Measurements from ENCODE around the gene TPH1. TPM values are rescaled to one million over a fixed set of nuclear protein-coding genes. Genes with fewer than 3 reads are reported as not detected.
A peak's percentile ranks its signal among the peaks of the same experiment; 100 is the strongest.

The TPH1 gene
- total RNA-seq (2014; rRNA removed; shearing (Covaris generic)): not detected in 2 replicates

- DNase-seq (ENCODE audit: low spot score): peak; percentile 9
Measured at GRCh38 chr11:18046116-18046777, at the start of gene TPH1. Gene TPH1 (minus strand): TSS chr11:18046269. CDS start chr11:18040762, 5,507 bp downstream.

GRCh38 chr11:18093959-18094358, 47.9 kb upstream of the TPH1 start:
- DNase-seq (ENCODE audit: low spot score): no peak

DNA sequence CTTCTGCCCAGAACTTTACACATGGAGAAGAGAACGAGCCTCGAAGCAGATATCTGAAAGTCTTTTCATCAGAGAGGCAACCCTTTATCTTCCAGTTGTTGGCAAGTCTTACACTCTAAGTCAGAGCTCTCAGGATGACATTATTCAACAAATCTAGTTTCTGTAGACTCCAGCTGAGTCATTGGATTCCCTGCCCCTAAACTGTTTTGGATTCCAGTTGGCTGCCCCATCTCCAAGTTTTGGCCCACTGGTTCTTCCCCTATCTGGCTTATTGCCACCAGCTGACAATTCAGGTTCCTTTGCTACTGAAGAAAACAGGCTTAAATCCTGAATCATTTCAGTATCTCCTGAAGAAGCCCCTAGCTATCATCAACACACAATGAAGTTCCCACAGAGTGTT, 45.7 kb upstream of the TPH1 start:
- DNase-seq (ENCODE audit: low spot score): no peak

- no peak for DNase-seq (ENCODE audit: low spot score)
Measured at GRCh38 chr11:18088966-18089365, 42.9 kb upstream of the TPH1 start.

DNA sequence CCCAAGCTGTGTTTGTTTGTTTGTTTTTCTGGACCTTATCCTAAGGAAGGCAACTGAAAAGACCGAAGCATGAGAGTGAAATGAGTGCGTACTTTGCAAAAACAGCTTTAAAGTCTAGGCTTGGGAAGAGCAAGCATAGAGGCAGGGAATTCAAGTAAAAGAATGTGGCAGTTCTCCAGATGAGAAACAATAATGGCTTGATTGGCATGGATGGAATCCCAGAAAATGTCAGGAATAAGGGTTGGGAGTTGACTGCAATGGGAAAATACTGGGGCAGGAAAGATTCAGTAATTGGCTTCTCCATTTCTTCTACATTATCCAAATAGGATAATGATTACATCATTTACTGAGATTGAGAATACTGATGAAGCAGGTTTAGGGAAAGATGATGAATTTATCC, 42.3 kb upstream of the TPH1 start:
- no peak for DNase-seq (ENCODE audit: low spot score)

- DNase-seq (ENCODE audit: low spot score): no peak
Measured at GRCh38 chr11:18081551-18081950, 35.5 kb upstream of the TPH1 start.

GRCh38 chr11:18080451-18080850, 34.4 kb upstream of the TPH1 start:
- DNase-seq (ENCODE audit: low spot score): no peak

DNA sequence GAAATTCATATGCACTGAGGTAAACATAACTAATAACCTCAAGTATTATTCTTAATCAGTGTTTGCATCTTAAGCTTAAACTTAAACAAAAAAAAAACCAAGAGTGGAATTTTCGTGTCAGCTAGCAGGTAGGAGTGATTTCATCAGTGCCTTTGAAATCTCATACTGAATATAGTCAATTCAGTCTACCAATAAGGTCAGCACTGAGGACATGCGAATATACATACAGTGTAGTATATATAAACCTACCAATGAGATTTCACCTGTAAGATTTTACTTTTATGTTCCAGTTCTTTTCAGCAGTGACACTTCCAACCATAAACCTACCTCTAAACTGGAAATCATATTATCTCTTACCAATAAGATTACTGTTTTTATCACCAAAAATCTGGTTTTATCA, 32.8 kb upstream of the TPH1 start:
- DNase-seq (ENCODE audit: low spot score): no peak

DNA sequence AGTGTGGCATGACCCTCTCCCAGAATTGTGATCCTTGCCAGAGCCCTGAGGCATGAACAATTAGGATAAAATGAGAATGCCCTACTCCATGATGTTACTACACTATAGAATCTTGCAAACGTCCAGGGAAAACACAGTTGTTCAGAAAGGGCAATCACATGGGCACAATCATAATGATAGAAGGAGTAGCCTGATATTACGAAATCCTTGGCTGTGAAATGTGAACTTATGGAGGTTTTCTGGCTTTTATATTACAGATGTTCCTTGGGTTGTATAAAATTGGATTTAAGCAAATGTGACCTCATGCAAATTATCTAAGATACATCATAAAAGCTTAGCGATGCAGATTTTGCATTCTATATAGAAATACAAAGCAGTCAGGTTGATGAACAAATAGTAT, 29.4 kb upstream of the TPH1 start:
- no peak for DNase-seq (ENCODE audit: low spot score)

DNA sequence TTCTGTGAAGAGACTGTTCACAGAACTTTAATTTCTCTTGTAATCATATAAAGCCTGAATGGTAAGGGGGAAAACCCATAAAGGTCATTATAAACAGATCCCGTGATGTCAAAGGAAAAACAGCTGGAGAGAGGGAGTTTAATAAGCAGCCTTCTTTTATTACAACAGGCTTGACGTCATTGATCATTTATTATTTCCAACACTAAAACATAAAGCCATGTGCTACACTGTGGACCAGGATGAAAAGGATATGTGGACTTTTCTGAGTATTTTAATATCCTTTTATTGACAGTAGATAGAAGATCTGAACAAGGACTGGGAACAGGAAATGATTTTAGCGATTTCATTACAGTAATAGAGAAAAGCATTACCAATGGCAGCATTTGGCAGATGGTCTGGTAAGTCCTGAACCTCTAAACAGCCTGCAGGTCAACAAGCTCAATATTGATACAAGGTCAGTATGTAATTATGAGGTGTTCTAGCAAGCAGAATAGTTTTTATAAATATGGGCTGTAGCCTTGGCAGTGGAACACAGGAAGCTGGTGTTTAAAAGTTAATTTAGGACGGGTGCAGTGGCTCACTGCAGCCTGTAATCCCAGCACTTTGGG, 25.1 kb upstream of the TPH1 start:
- no peak for DNase-seq (ENCODE audit: low spot score)

GRCh38 chr11:18067372-18067771, 21.3 kb upstream of the TPH1 start:
- DNase-seq (ENCODE audit: low spot score): no peak

DNA sequence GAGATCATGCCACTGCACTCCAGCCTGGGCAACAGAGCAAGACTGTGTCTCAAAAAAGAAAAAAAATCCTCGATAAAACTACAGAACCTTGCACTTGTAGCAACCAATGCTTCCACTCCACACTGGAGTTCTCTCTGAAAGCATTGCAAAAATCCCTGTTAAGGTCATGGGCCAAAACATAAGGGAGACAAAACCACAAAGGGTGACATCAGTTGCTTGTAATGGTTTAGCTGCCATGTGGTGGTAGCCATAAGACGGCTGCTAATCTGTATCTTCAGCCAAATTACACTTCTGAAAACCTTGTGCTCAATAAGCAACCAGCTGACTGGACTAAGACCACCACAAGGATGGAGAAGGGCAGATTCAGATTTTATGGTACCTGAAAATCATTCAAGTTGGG, 20.6 kb upstream of the TPH1 start:
- DNase-seq (ENCODE audit: low spot score): no peak

DNA sequence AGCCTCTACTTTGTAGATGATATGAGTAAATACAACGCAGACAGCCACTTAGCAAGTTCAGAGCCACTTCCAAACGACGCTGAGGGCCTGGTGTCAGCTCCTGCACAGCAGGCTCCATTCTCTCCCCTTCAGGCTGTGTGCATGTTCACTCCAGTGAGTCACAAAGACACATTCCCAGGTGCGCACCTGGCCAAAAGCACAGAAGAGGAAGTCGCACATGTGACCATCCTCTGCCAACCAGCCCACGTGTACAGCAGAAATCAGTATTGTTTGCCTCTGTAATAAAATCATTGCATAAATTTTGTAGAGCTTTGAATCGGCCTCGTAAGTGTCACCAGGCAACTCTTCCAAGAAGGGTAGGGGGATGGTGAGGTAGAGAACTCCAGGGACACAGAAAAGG, 19.5 kb upstream of the TPH1 start:
- DNase-seq (ENCODE audit: low spot score): no peak

DNA sequence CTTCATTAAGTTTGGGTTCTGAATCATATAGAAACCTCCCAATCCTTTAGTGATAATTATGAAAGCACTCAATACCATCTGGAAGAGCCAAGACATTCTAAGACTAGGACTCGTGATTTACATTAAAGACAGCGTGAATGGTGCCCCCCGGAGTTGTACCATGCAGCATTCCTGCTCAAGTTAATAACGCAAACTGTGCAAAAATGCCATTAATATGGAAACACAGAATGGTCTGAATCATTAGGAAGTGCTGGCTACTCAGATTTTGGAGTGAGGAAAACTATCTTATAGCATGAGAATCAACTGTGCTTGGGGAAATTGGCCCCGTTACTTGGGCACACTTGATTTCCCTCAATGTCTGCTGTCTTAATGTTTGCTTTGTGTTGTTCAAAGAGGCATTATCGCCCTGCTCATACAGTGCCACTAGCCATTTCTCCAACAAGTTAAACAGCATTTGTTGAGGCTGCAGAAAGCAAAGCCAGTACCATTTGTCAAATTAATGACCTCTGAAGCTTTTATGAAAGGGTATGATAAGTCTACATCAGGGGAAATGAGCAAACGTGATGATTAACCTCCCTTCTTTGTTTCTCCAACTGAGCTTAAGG, 18.5 kb upstream of the TPH1 start:
- DNase-seq (ENCODE audit: low spot score): no peak

- no peak for DNase-seq (ENCODE audit: low spot score)
Measured at GRCh38 chr11:18063862-18064434, 17.9 kb upstream of the TPH1 start.

DNA sequence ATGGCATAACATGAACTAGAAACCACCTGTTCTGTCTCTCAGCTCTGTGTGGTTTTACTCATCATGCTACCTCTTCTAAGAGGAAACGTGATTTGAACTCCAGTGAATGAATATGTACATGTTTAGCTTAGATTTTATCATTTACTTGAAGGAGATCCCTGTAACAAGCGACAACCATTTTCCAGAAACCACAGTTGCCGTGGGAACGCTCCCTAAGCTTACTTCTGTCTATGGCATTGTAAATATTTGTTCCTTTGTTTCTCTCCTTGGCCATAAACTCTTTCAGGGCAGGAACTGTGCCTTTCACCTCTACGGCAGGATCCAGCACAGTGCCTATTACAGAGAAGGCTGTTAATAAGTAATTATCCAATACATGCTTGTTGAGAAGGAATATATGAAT, 17.1 kb upstream of the TPH1 start:
- no peak for DNase-seq (ENCODE audit: low spot score)

DNA sequence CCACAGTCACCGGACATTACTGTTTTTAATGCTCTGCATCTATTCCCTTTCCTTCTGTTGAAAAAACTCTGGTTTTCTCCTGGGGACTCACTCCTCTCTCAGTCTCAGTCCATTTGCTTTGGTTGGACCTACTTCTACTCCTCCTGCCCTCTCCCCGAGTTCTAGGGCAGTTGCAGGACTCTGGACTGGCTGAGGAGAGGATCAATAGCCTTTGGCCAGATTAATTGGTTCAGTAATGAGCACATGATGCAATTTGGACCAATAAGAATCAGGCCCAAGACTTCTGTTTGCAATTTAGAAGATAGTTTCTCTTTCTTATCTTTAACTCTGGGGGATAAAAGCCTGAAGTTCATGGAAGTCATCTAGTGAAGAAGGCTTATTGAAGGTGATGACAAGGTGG, 15.3 kb upstream of the TPH1 start:
- DNase-seq (ENCODE audit: low spot score): no peak

DNA sequence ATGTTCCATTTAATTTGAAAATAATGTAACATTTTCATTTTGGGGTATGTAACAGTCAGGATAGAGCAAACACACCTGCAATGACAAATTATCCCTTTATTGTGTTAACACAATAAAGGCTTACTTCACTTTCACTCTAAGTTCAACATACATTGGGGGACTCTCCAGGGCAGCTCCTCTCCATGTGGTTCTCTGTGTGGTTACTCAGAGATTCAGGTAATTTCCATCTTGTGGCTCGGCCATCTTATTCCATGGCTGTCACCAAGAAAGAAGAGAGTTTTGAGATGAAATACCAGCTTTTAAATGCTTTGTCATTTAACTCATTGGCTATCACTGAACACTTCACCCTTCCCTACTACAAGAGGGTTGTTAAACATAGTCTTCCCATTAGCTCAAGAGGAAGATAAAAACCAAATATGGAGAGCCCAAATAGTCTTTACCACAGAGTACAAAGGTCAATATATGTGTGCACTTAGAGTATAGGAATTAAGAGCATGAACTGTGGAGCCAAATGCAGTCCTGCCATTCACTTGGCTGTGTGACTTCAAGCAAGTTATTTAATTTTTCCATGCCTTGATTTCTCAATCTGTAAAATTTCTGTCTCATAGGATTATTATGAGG, 10.6 kb upstream of the TPH1 start:
- DNase-seq (ENCODE audit: low spot score): no peak

DNA sequence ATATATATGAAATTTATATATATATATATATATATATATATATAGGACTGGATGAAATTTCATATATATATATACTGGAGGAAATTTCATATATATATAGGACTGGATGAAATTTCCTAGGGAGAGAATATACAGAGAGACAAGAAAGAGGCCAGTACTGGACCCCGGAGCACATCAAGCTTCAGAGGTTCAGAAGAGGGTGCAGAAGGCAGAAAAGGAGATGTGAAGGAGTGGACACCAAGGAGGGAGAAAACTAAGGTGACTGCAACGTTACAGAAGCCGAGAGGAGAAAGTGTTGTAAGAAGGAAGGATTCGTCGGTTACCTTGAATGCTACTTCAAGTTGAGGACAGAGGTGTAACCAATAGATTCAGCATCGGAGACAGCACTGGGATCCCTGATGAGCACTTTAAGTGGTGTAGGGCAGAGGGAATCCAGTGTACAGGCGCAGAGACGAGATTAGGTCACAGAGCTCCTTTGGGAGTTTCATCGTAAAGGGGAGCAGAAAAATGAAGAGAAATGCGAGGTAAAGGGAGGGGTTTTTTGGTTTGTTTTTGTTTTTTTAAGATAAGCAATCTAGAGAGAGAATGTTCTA, 8.5 kb upstream of the TPH1 start:
- DNase-seq (ENCODE audit: low spot score): no peak

GRCh38 chr11:18050848-18051247, 4.8 kb upstream of the TPH1 start:
- no peak for DNase-seq (ENCODE audit: low spot score)

- no peak for DNase-seq (ENCODE audit: low spot score)
Measured at GRCh38 chr11:18036456-18036855, 9.6 kb downstream of the TPH1 start.

- DNase-seq (ENCODE audit: low spot score): no peak
Measured at GRCh38 chr11:18027475-18027874, 18.6 kb downstream of the TPH1 start.

Data from A172 (cell line).